ENCODE results near the gene GPHN. TPM values are rescaled to one million over a fixed set of nuclear protein-coding genes. Genes with fewer than 3 reads are reported as not detected.

The GPHN gene
- total and polyA plus RNA-seq, 2 of the 4 experiments (the other 2 are of a cell fraction) = 8.0 to 8.1 TPM

DNA sequence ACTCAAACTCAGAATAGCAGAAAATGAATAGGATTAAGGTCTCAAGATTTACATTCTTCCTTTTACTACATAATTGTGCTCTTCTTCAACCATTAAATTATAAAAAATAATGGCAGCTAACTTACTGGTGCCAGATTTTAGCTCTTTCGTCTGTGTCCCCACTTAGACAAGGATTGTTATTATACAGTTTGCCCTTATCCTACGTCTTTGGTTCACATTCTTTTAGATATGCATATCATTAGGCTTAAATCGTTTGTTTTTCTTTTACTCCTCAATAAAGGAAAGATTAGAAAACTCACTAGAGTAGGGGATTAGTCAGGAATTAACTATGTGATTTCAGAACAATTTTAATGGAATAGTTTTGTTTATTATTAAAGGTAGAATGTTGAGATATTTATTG, 551.6 kb downstream of the GPHN start:
- no TSS peak for BruUV-seq (replicated peaks)
- Histone ChIP-seq H4K8ac (ENCODE audit: low read depth in 2 of 2, low read length in 2 of 2) (no peak overlapping the region), H3K27ac (ENCODE audit: insufficient read depth, low read length) (no peak overlapping the region), H3K9me3 (ENCODE audit: control insufficient read depth, insufficient read depth, low read length) (no peaks in the 10 kb centered on the region), H3K23ac (ENCODE audit: low read depth, low read length) (no peak overlapping the region), H2AK9ac (replicated peaks; ENCODE audit: low read depth, low read length, poor library complexity) (no peak overlapping the region), H3K56ac (ENCODE audit: extremely low read depth, insufficient read depth, low read length) (no peak overlapping the region), H2BK5ac (ENCODE audit: low read depth, low read length, poor library complexity, severe bottlenecking) (no peak overlapping the region), H3K4me3 (ENCODE audit: insufficient read depth, low read depth, low read length) (no peak overlapping the region), H3K4ac (ENCODE audit: low read depth, low read length) (no peak overlapping the region), H4K5ac (ENCODE audit: low read depth, low read length) (no peak overlapping the region), H4K20me1 (ENCODE audit: insufficient read depth, low read length) (no peaks in the 10 kb centered on the region), H2AFZ (replicated peaks; ENCODE audit: low read length, poor library complexity) (no peak overlapping the region), H3K79me1 (ENCODE audit: low read depth in 1 of 2, low read length in 2 of 2) (no peaks in the 10 kb centered on the region), H3K9me1 (ENCODE audit: insufficient read depth, low read length) (no peaks in the 10 kb centered on the region), H3K4me2 (ENCODE audit: low read depth, low read length) (no peak overlapping the region), H3K9ac (ENCODE audit: low read depth, low read length) (no peak overlapping the region), H2AK5ac (ENCODE audit: low read depth, low read length) (no peak overlapping the region), H3K4me1 (ENCODE audit: control insufficient read depth, insufficient read depth, low read length) (no peaks in the 10 kb centered on the region), H2BK15ac (ENCODE audit: low read depth, low read length) (no peak overlapping the region), H2BK120ac (ENCODE audit: low read depth, low read length) (no peak overlapping the region), H3K36me3 (ENCODE audit: control insufficient read depth, insufficient read depth, low read length) (no peaks in the 10 kb centered on the region), H2BK20ac (ENCODE audit: low read depth, low read length) (no peak overlapping the region), H3K14ac (replicated peaks; ENCODE audit: low read depth, low read length) (no peak overlapping the region), H3K18ac (ENCODE audit: low read depth, low read length) (no peak overlapping the region), H3K27me3 (ENCODE audit: control insufficient read depth, insufficient read depth, low read length) (no peaks in the 10 kb centered on the region), H4K91ac (ENCODE audit: insufficient read depth, low read depth, low read length) (no peak overlapping the region)
- in situ Hi-C loops (cut with MboI; ENCODE audit: low sequenced_read_pairs) = no loop called here
- ChIA-PET CTCF (no interaction called here), POLR2A (ENCODE audit: unreplicated experiment) (no interaction called here)
- intact Hi-C loops (cut with micrococcal nuclease) = no loop called here
- peak; percentile 23 for DNase-seq
- no peak for TF ChIP-seq SMC3 (IDR thresholded peaks at IDR 0.05; ENCODE audit: low read depth, low read length)
- TF ChIP-seq CHD1 (IDR thresholded peaks at IDR 0.05; ENCODE audit: low read depth, low read length) = no peak
- no peak for TF ChIP-seq MAFK (IDR thresholded peaks at IDR 0.05; ENCODE audit: low read depth, low read length)
- no peak for TF ChIP-seq RAD21 (IDR thresholded peaks at IDR 0.05; ENCODE audit: low read length)
- ATAC-seq (ENCODE audit: low read depth) = peak; percentile 32; the same call in 1 of the 2 replicates
- dilution Hi-C loops (cut with HindIII; ENCODE audit: low sequenced_read_pairs, unreplicated experiment) = no loop called here
- no CpG with 5 or more reads among the region's 3 CpGs for WGBS, 2 experiments (ENCODE audit: extremely low coverage in 2 of 2, insufficient read length in 1 of 2)
